ENCODE data around the gene TRPM8.

TRPM8 gene

DNA sequence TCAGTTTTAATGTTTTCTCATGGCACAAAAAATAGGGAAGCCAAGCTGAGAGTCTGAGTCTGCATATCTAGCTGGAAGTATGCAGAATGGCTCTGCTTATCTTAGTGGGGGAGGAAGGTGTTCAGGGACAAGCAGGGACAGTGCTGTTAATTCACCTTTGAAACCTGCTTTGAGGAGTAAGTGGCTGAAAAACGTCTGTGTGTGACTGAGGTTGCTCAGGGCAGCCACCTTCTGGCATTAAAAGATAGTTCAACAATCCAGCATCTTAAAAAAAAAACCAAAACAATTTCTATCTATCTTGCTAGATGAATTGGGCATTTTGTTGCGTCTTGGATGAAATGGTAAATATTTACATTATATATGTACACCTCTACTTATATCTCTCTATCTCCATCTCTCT is 2.0 kb upstream of the TRPM8 start:
- H3K4me3 ChIP-seq (ENCODE audit: low read depth in 1 of 2, low read length in 2 of 2), result no peak overlapping the region
- no peak overlapping the region for H3K9ac ChIP-seq (ENCODE audit: low read length)
- H3K27me3 ChIP-seq (ENCODE audit: control insufficient read depth in 1 of 2, insufficient read depth in 2 of 2, low read length in 2 of 2), result no peaks in the 10 kb centered on the region
- no peak overlapping the region for H3K27ac ChIP-seq (ENCODE audit: low read depth, low read length)
- H3K36me3 ChIP-seq (ENCODE audit: insufficient read depth, low read length), result no peaks in the 10 kb centered on the region
- no peaks in the 10 kb centered on the region for H3K4me1 ChIP-seq (ENCODE audit: insufficient read depth, low read length)
- H3K9me3 ChIP-seq (ENCODE audit: low read length), result no peaks in the 10 kb centered on the region

DNA sequence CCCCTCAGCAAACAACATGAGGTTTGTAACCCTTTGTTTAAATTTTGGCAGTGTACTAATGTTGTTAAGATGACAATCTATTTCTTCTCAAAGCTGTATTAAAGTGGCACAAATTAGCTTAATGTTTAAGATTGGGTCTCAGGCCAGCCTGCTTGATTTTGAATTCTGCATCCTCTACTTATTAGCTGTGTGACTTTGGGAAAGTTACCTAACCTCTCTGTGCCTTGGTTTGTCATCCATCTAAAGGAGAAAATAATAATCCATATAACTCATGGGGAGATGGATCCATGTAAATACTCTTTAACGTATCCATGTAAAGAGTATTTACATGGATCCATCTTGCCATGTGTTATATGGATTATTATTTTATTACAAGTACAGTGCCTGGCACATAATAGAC is 2.1 kb downstream of the TRPM8 start:
- Histone ChIP-seq H3K4me3 (ENCODE audit: low read depth in 1 of 2, low read length in 2 of 2) (no peak overlapping the region), H3K9ac (ENCODE audit: low read length) (no peak overlapping the region), H3K27me3 (ENCODE audit: control insufficient read depth in 1 of 2, insufficient read depth in 2 of 2, low read length in 2 of 2) (no peaks in the 10 kb centered on the region), H3K9me3 (ENCODE audit: low read length) (no peaks in the 10 kb centered on the region), H3K27ac (ENCODE audit: low read depth, low read length) (no peak overlapping the region), H3K36me3 (ENCODE audit: insufficient read depth, low read length) (no peaks in the 10 kb centered on the region), H3K4me1 (ENCODE audit: insufficient read depth, low read length) (no peaks in the 10 kb centered on the region)

DNA sequence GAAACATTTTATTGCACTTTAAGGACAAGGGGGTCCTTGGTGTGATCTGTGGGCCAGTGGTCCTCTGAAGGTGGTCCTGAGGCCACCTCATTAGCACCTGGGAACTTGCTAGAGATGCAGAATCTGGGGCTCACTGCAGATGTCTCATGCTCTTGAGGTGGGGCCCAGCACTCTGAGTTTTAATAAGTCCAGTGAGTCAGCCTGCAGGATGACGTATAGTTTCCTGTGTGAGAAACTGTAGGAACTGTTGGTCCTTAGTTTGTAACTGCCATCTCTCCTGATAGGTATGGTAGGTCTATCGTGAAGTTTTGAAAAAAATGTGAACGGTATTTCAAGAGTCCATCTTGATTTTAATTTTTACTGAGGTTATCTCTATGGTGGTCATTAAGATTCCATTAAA is 2.8 kb downstream of the TRPM8 start:
- Histone ChIP-seq H3K36me3 (ENCODE audit: insufficient read depth, low read length) (no peaks in the 10 kb centered on the region), H3K4me3 (ENCODE audit: low read depth in 1 of 2, low read length in 2 of 2) (no peak overlapping the region), H3K27ac (ENCODE audit: low read depth, low read length) (no peak overlapping the region), H3K27me3 (ENCODE audit: control insufficient read depth in 1 of 2, insufficient read depth in 2 of 2, low read length in 2 of 2) (no peaks in the 10 kb centered on the region), H3K9ac (ENCODE audit: low read length) (no peak overlapping the region), H3K4me1 (ENCODE audit: insufficient read depth, low read length) (no peaks in the 10 kb centered on the region), H3K9me3 (ENCODE audit: low read length) (no peaks in the 10 kb centered on the region)

DNA sequence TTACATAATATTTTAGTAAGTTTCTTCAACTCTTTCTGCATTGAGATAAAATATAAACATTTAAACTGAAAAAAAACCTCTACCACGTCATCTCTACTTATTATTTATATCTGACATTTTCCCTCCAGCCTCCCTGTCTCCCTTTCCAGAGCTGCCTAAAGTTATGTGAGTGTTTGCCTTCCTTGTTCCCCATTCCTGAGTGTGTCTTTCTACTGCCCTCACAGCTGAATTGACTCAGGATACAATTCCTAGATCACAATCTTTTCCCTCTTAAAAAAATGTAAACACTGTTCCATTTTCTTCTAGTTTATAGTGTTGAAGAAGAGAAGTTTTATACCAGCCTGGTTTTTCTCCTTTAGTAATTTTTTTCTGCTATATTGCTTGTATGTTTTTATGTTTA is 5.3 kb downstream of the TRPM8 start:
- no peaks in the 10 kb centered on the region for H3K4me1 ChIP-seq (ENCODE audit: insufficient read depth, low read length)
- H3K36me3 ChIP-seq (ENCODE audit: insufficient read depth, low read length), result no peaks in the 10 kb centered on the region
- H3K9ac ChIP-seq (ENCODE audit: low read length), result no peak overlapping the region
- H3K27me3 ChIP-seq (ENCODE audit: control insufficient read depth in 1 of 2, insufficient read depth in 2 of 2, low read length in 2 of 2), result peaks cover 0 to 5% of the 10 kb centered on the region in 2 donors
- H3K9me3 ChIP-seq (ENCODE audit: low read length), result no peaks in the 10 kb centered on the region
- H3K27ac ChIP-seq (ENCODE audit: low read depth, low read length), result no peak overlapping the region
- H3K4me3 ChIP-seq (ENCODE audit: low read depth in 1 of 2, low read length in 2 of 2), result no peak overlapping the region

DNA sequence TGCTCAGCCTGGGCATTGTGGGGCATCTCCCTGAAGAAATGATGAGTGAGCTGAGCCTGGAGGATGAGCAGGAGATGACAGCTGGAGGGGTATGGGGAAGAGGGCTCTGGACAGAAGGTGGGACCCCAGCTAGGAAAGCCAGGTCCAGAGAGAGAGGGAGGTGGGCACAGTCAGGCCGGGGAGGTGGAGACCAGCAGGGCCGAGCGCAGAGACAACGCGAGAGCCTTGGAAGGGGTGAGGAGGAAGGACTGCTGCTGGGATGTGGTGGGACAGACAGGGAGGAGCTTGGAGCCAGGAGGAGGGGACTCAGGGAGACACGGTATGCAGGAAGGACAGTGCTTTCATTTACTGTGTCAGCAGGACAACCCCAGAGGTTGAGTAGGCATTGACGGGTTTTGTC is 8.2 kb downstream of the TRPM8 start:
- H3K27ac ChIP-seq (ENCODE audit: low read depth, low read length), result no peak overlapping the region
- no peak overlapping the region for H3K9ac ChIP-seq (ENCODE audit: low read length)
- no peaks in the 10 kb centered on the region for H3K9me3 ChIP-seq (ENCODE audit: low read length)
- H3K36me3 ChIP-seq (ENCODE audit: insufficient read depth, low read length), result no peaks in the 10 kb centered on the region
- no peaks in the 10 kb centered on the region for H3K4me1 ChIP-seq (ENCODE audit: insufficient read depth, low read length)
- peaks cover 0 to 5% of the 10 kb centered on the region in 2 donors for H3K27me3 ChIP-seq (ENCODE audit: control insufficient read depth in 1 of 2, insufficient read depth in 2 of 2, low read length in 2 of 2)
- no peak overlapping the region for H3K4me3 ChIP-seq (ENCODE audit: low read depth in 1 of 2, low read length in 2 of 2)

DNA sequence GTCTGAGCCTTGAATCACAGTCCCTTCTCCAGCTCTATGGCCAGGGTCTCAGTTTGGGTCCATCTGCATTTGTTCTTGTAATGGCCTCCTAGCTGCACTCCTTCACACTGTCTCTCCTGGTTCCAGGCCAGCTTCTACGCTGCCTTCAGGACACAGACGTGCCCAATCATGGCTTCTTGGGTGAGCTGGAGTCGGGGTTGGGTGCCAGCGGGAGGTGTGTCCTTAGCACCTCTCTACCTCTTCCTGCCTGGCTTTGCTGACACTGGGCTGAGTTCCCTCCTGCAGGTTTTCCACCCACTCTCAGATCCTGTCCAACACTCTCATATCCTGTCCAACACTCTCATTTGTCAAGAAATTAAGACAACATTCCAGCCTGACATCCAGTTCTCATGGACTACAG is 9.6 kb downstream of the TRPM8 start:
- Histone ChIP-seq H3K4me1 (ENCODE audit: insufficient read depth, low read length) (no peaks in the 10 kb centered on the region), H3K9ac (ENCODE audit: low read length) (no peak overlapping the region), H3K9me3 (ENCODE audit: low read length) (no peaks in the 10 kb centered on the region), H3K4me3 (ENCODE audit: low read depth in 1 of 2, low read length in 2 of 2) (no peak overlapping the region), H3K27me3 (ENCODE audit: control insufficient read depth in 1 of 2, insufficient read depth in 2 of 2, low read length in 2 of 2) (peaks cover 0 to 5% of the 10 kb centered on the region in 2 donors), H3K36me3 (ENCODE audit: insufficient read depth, low read length) (no peaks in the 10 kb centered on the region), H3K27ac (ENCODE audit: low read depth, low read length) (no peak overlapping the region)

DNA sequence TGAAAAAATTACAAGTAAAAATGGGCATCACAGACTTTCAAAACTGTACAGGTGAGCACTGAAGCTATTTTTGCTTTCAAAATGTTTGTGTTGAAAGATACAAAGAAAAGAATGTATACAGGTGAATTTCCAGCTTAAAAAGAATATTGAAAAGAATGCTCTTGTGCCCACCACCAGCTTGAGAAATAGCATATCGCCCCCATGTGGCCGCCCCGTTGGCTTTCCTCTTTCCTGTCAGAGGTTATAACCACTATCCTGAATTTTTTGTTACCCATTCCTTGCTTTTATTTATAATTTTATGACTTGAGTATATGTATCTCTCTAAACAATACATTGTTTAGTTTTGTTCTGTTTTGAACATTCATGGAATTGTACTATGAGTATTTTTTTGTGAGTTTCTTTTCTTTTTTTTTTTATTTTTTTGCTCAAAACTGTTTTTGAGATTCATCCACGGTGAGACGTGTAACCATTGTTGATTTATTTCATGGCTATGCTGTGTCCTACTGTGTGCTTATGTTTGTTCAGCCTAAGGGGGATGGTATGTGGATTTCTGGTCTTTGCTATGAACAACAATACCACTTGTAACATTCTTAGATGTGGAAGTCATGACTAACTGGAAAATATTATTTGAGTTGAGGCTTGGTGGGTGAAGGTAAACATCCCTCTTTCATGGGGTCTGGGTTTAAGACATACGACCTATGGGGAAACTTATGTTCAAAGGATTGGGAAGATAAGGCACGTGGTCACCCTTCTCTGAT is 11.6 kb downstream of the TRPM8 start:
- Histone ChIP-seq H3K9me3 (ENCODE audit: low read length) (no peaks in the 10 kb centered on the region), H3K9ac (ENCODE audit: low read length) (no peak overlapping the region), H3K27me3 (ENCODE audit: control insufficient read depth in 1 of 2, insufficient read depth in 2 of 2, low read length in 2 of 2) (peaks cover 0 to 5% of the 10 kb centered on the region in 2 donors), H3K4me3 (ENCODE audit: low read depth in 1 of 2, low read length in 2 of 2) (no peak overlapping the region), H3K27ac (ENCODE audit: low read depth, low read length) (no peak overlapping the region), H3K36me3 (ENCODE audit: insufficient read depth, low read length) (no peaks in the 10 kb centered on the region), H3K4me1 (ENCODE audit: insufficient read depth, low read length) (no peaks in the 10 kb centered on the region)

DNA sequence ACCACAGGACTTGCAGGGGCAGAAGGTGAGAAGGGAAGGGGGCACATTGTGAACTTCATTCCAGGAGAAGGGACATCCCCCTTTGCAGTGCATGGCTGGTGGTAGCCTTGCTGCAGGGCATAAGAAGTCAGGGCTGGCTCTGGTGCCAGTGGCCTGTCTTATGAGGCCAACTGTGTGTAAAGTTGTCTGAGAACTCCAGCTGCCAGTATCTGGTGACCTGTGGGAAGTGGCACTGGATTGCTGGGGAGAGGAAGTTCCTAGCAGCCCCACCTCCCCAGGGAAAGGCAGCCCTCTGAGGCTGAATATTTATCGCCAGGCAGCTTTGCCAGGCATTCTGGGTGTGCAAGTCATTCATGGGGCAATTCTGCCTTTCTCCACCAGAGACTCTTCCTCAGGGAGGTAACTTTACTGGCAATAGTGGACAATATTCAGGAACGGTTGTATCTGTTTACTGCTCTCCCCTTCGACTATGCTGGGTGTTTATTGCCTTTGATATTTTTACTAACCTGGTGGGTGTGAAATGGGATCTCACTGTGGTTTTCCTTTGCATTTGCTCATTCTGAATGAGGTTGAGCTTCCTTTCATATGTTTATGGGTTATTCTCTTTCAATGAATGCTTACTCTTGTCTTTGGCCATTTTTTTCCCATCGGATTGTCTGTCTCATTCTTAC is 12.3 kb downstream of the TRPM8 start:
- H3K9me3 ChIP-seq (ENCODE audit: low read length), result no peaks in the 10 kb centered on the region
- no peak overlapping the region for H3K4me3 ChIP-seq (ENCODE audit: low read depth in 1 of 2, low read length in 2 of 2)
- H3K36me3 ChIP-seq (ENCODE audit: insufficient read depth, low read length), result no peaks in the 10 kb centered on the region
- H3K9ac ChIP-seq (ENCODE audit: low read length), result no peak overlapping the region
- no peaks in the 10 kb centered on the region for H3K4me1 ChIP-seq (ENCODE audit: insufficient read depth, low read length)
- H3K27ac ChIP-seq (ENCODE audit: low read depth, low read length), result no peak overlapping the region
- peaks cover 0 to 5% of the 10 kb centered on the region in 2 donors for H3K27me3 ChIP-seq (ENCODE audit: control insufficient read depth in 1 of 2, insufficient read depth in 2 of 2, low read length in 2 of 2)

DNA sequence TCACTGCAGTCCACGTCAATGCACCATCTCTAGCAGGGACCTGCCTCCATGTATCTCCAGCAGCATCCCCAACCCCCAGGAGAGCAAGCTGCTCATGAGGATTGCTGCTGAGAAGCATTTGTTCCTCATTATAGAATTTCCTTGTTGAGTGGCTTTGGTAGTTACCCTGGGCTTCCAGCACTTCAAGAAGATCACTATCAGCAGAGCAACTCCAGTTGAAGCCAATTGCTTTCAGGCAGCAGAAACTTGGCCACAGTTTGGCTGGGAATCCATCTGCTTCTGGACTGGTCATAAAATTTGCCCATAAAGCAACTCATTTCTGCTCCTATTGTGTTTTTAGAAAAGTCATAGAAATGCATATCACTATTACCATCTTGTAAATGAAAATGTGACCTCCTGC is 17.4 kb downstream of the TRPM8 start:
- H3K36me3 ChIP-seq (ENCODE audit: insufficient read depth, low read length), result no peaks in the 10 kb centered on the region
- peaks cover 0 to 11% of the 10 kb centered on the region in 2 donors for H3K27me3 ChIP-seq (ENCODE audit: control insufficient read depth in 1 of 2, insufficient read depth in 2 of 2, low read length in 2 of 2)

DNA sequence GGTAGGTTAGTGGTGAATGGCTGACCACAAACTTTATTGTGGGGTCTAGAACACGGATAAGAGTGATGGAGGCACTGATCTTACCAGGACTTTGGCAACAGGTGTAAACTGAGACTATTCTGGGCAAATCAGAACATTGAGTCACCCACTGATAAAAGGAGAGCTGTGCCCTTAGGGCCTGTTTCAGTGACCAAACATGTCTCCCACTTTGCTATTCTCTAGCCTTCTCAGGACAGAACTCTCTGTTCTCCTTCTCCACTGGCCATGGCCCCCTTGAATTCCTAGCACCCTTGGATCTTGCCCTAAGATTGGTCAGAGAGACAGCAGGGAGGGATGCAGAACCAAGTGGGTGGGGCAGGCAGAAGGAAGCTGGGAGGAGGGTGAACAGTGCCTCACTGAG is 18.3 kb downstream of the TRPM8 start:
- H3K4me3 ChIP-seq (ENCODE audit: low read depth in 1 of 2, low read length in 2 of 2), result no peak overlapping the region
- H3K36me3 ChIP-seq (ENCODE audit: insufficient read depth, low read length), result no peaks in the 10 kb centered on the region
- no peak overlapping the region for H3K9ac ChIP-seq (ENCODE audit: low read length)
- H3K27me3 ChIP-seq (ENCODE audit: control insufficient read depth in 1 of 2, insufficient read depth in 2 of 2, low read length in 2 of 2), result peaks cover 0 to 11% of the 10 kb centered on the region in 2 donors
- no peaks in the 10 kb centered on the region for H3K4me1 ChIP-seq (ENCODE audit: insufficient read depth, low read length)
- no peaks in the 10 kb centered on the region for H3K9me3 ChIP-seq (ENCODE audit: low read length)
- no peak overlapping the region for H3K27ac ChIP-seq (ENCODE audit: low read depth, low read length)

More for the DNA sequence above, 17.4 kb downstream of the TRPM8 start:
- Histone ChIP-seq H3K4me3 (ENCODE audit: low read depth in 1 of 2, low read length in 2 of 2) (no peak overlapping the region), H3K9ac (ENCODE audit: low read length) (no peak overlapping the region), H3K9me3 (ENCODE audit: low read length) (no peaks in the 10 kb centered on the region), H3K4me1 (ENCODE audit: insufficient read depth, low read length) (no peaks in the 10 kb centered on the region), H3K27ac (ENCODE audit: low read depth, low read length) (no peak overlapping the region)

DNA sequence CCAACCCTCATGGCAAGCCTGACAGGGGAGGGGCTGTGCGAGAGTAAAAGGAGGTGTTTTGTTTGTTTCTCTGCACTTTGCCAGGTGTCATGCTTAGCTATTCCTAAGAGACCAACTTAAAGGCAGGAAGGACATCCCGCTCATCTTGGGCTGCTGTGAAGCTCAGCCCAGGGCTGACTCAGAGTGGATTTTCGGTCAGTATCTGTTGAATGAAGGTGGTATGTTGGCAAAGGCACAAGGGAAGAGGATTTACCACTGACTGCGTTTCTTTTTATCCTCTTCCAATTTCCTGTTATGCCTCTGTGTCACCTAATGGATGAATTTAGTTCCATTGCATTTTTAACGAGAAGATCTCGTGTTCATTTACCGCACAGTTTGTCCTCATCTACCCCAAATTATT is 18.9 kb downstream of the TRPM8 start:
- Histone ChIP-seq H3K27ac (ENCODE audit: low read depth, low read length) (no peak overlapping the region), H3K4me3 (ENCODE audit: low read depth in 1 of 2, low read length in 2 of 2) (no peak overlapping the region), H3K9me3 (ENCODE audit: low read length) (no peaks in the 10 kb centered on the region), H3K9ac (ENCODE audit: low read length) (no peak overlapping the region), H3K4me1 (ENCODE audit: insufficient read depth, low read length) (no peaks in the 10 kb centered on the region), H3K36me3 (ENCODE audit: insufficient read depth, low read length) (no peaks in the 10 kb centered on the region), H3K27me3 (ENCODE audit: control insufficient read depth in 1 of 2, insufficient read depth in 2 of 2, low read length in 2 of 2) (peaks cover 0 to 11% of the 10 kb centered on the region in 2 donors)
